HCT116 (cell line): Measurements from ENCODE around the gene POLK. TPM values are rescaled to one million over a fixed set of nuclear protein-coding genes. Genes with fewer than 3 reads are reported as not detected.

Experiments used
- ATAC-seq: fragments of 200-7000 bp; cut with Tn5 transposase; 2 replicates; pipeline ENCODE4 v1.9.1; 2020; ENCODE audit warnings: mild to moderate bottlenecking, moderate library complexity
- BruUV-seq: library from RNA; stranded (reverse); fragments of 400-500 nt; replicated peaks from 2 replicates; lab custom pipeline; 2021; lab: Mats Ljungman, UMichigan
- CTCF ChIA-PET: fragments of 300-600 bp; sonication (Branson Sonifier 250); formaldehyde crosslinking; loops from one replicate; lab custom pipeline; 2021; ENCODE audit warnings: antibody characterized with exemption; lab: Charles Lee
- POLR2A ChIA-PET: fragments of 300-600, 350-600 bp; sonication (Branson Sonifier 250); formaldehyde crosslinking; loops from one replicate; lab custom pipeline; 2021; ENCODE audit warnings: antibody characterized with exemption; lab: Charles Lee
- RAD21 ChIA-PET, 2 experiments: fragments of 300-600 bp; sonication (Branson Sonifier 250); formaldehyde crosslinking; loops; one replicate each; lab custom pipeline; 2023; ENCODE audit warnings: low total read pairs in 2 of 2; ENCODE audit not compliant: uncharacterized antibody in 2 of 2, unreplicated experiment in 2 of 2, low non-redundant PET in 1 of 2; lab: Charles Lee
- DNase-seq: peaks from one replicate; pipeline ENCODE4 v3.0.0-alpha.2; 2010; ENCODE audit warnings: low read depth, low spot score
- H2AFZ ChIP-seq: fragments of 200-600 bp; shearing (Covaris generic), sonication (generic); 2 replicates; pipeline ENCODE4 v1.6.1; 2017; ENCODE audit warnings: low read depth, mixed run types, mixed read lengths, antibody characterized with exemption, low read length; ENCODE audit not compliant: poor library complexity, severe bottlenecking
- H3K27ac ChIP-seq: 2 replicates; pipeline ENCODE4 v1.5.1; 2012; ENCODE audit warnings: low read depth, low read length
- H3K27me3 ChIP-seq: fragments of 200-600 bp; sonication (generic); 2 replicates; pipeline ENCODE4 v1.6.1; 2016; ENCODE audit warnings: mixed run types, low read length, mixed read lengths; ENCODE audit not compliant: insufficient read depth
- H3K36me3 ChIP-seq, 2 experiments: fragments of 200-500 bp in 1 of 2; fragments of 200-600 bp in 1 of 2; sonication (Bioruptor generic) in 1 of 2; sonication (generic) in 1 of 2; 2 replicates each; pipeline versions ENCODE4 v1.5.1 to v1.6.1; 2014 to 2016; ENCODE audit warnings: low read length in 2 of 2, inconsistent platforms in 1 of 2, mixed read lengths in 1 of 2, mixed run types in 1 of 2; ENCODE audit not compliant: insufficient read depth in 2 of 2, control insufficient read depth in 1 of 2
- H3K4me1 ChIP-seq, 2 experiments: fragments of 200-600 bp in 1 of 2; sonication (generic) in 1 of 2; 2 replicates each; pipeline versions ENCODE4 v1.5.1 to v1.6.1; 2012 to 2017; ENCODE audit warnings: low read length in 2 of 2, inconsistent platforms in 1 of 2, mild to moderate bottlenecking in 1 of 2, mixed read lengths in 1 of 2, mixed run types in 1 of 2, moderate library complexity in 1 of 2; ENCODE audit not compliant: insufficient read depth in 2 of 2, control insufficient read depth in 1 of 2
- H3K4me2 ChIP-seq: fragments of 200-600 bp; sonication (generic); 2 replicates; pipeline ENCODE4 v1.6.1; 2017; ENCODE audit warnings: mixed run types, low read length, mixed read lengths
- H3K4me3 ChIP-seq, 2 experiments: fragments of 200-600 bp in 1 of 2; sonication (generic) in 1 of 2; replicated peaks in 1 of 2; 2 replicates each; pipeline ENCODE4 v1.5.1; 2011 to 2016; ENCODE audit warnings: low read length in 2 of 2, control low read depth in 1 of 2, low read depth in 1 of 2, mild to moderate bottlenecking in 1 of 2, mixed read lengths in 1 of 2, mixed run types in 1 of 2
- H3K79me2 ChIP-seq: fragments of 200-600 bp; sonication (generic); 2 replicates; pipeline ENCODE4 v1.6.1; 2017; ENCODE audit warnings: mild to moderate bottlenecking, mixed run types, low read length, moderate library complexity, mixed read lengths; ENCODE audit not compliant: insufficient read depth
- H3K9ac ChIP-seq: fragments of 200-600 bp; sonication (generic); 2 replicates; pipeline ENCODE4 v1.6.1; 2016; ENCODE audit warnings: low read length, mixed read lengths
- H3K9me2 ChIP-seq: fragments of 200-600 bp; sonication (generic), shearing (Covaris generic); 2 replicates; pipeline ENCODE4 v1.6.1; 2017; ENCODE audit warnings: mixed run types, mild to moderate bottlenecking, moderate library complexity; ENCODE audit not compliant: insufficient read depth
- H3K9me3 ChIP-seq, 2 experiments: fragments of 200-500 bp in 1 of 2; fragments of 200-600 bp in 1 of 2; sonication (Bioruptor generic) in 1 of 2; sonication (generic) in 1 of 2; 2 replicates each; pipeline ENCODE4 v1.6.1; 2014 to 2017; ENCODE audit warnings: low read length in 2 of 2, mixed read lengths in 2 of 2, inconsistent platforms in 1 of 2, low read depth in 1 of 2, mild to moderate bottlenecking in 1 of 2, mixed run types in 1 of 2, moderate library complexity in 1 of 2; ENCODE audit not compliant: control insufficient read depth in 1 of 2, insufficient read depth in 1 of 2
- H4K20me1 ChIP-seq: fragments of 200-600 bp; sonication (generic), shearing (Covaris generic); 2 replicates; pipeline ENCODE4 v1.6.1; 2017; ENCODE audit warnings: mixed run types, mild to moderate bottlenecking, moderate library complexity; ENCODE audit not compliant: insufficient read depth
- CBX3 ChIP-seq: IDR thresholded peaks from 2 replicates; pipeline ENCODE4 v1.6.1; 2012; ENCODE audit warnings: low read depth
- CEBPB ChIP-seq: IDR thresholded peaks from 2 replicates; pipeline ENCODE4 v1.6.1; 2012; ENCODE audit warnings: low read depth
- CTCF ChIP-seq, 3 experiments: fragments of 200-600 bp in 1 of 3; sonication (generic) in 1 of 3; IDR thresholded peaks in 2 of 3; conservative IDR thresholded peaks in 1 of 3; 2 replicates each; pipeline ENCODE4 v1.5.1; 2012 to 2017; ENCODE audit warnings: low read depth in 2 of 3, low read length in 2 of 3, antibody characterized with exemption in 1 of 3, borderline replicate concordance in 1 of 3, control low read depth in 1 of 3, mild to moderate bottlenecking in 1 of 3, mixed read lengths in 1 of 3, mixed run types in 1 of 3, moderate library complexity in 1 of 3; ENCODE audit not compliant: insufficient read depth in 1 of 3
- EGR1 ChIP-seq: IDR thresholded peaks from 2 replicates; pipeline ENCODE4 v1.6.1; 2012; ENCODE audit warnings: low read depth
- EZH2 ChIP-seq: fragments of 200-600 bp; sonication (generic); IDR thresholded peaks from 2 replicates; pipeline ENCODE4 v1.6.1; 2017; ENCODE audit warnings: antibody characterized with exemption, mixed run types
- EZH2phosphoT487 ChIP-seq: fragments of 200-600 bp; IDR thresholded peaks from 2 replicates; pipeline ENCODE4 v1.6.1; 2018; ENCODE audit warnings: antibody characterized with exemption, borderline replicate concordance
- JUND ChIP-seq: IDR thresholded peaks from 2 replicates; pipeline ENCODE4 v1.6.1; 2012
- POLR2AphosphoS5 ChIP-seq: IDR thresholded peaks from 2 replicates; pipeline ENCODE4 v1.6.1; 2011; ENCODE audit warnings: mild to moderate bottlenecking, low read depth, low read length, moderate library complexity
- REST ChIP-seq: IDR thresholded peaks from 2 replicates; pipeline ENCODE4 v1.6.1; 2012; ENCODE audit warnings: low read depth
- SP1 ChIP-seq: IDR thresholded peaks from 2 replicates; pipeline ENCODE4 v1.6.1; 2012; ENCODE audit warnings: low read depth
- SRF ChIP-seq: IDR thresholded peaks from 2 replicates; pipeline ENCODE4 v1.6.1; 2012; ENCODE audit warnings: low read depth
- YY1 ChIP-seq: IDR thresholded peaks from 2 replicates; pipeline ENCODE4 v1.6.1; 2011; ENCODE audit warnings: low read length, low read depth, moderate library complexity, mild to moderate bottlenecking; ENCODE audit not compliant: insufficient replicate concordance; ENCODE audit errors: extremely low read depth
- ZNF274 ChIP-seq: fragments of 200-500 bp; sonication (Bioruptor generic); IDR thresholded peaks from 2 replicates; pipeline ENCODE4 v1.6.1; 2014; ENCODE audit warnings: mild to moderate bottlenecking, low read depth, low read length, inconsistent platforms
- intact Hi-C: fragments of 100-400 bp; cut with micrococcal nuclease; formaldehyde crosslinking; loops from 2 replicates; pipeline ENCODE4 v1.10.0; 2022
- total RNA-seq: library from RNA; stranded (reverse); gene quantifications from one replicate; pipeline ENCODE4 v1.2.1, GENCODE V29; 2021; ENCODE audit not compliant: unreplicated experiment

Gene POLK
- total RNA-seq, 1 experiment from 2014 or later, result 17.3 TPM

- Histone ChIP-seq H3K9ac (no peak overlapping the region), H3K36me3 (no peaks in the 10 kb centered on the region), H3K27me3 (no peaks in the 10 kb centered on the region), H2AFZ (no peak overlapping the region), H3K4me1 (no peaks in the 10 kb centered on the region), H3K4me3 (no peak overlapping the region), H4K20me1 (no peaks in the 10 kb centered on the region), H3K27ac (no peak overlapping the region), H3K79me2 (no peaks in the 10 kb centered on the region), H3K9me2 (no peaks in the 10 kb centered on the region), H3K4me2 (no peak overlapping the region), H3K9me3 (no peaks in the 10 kb centered on the region)
- ATAC-seq (no peak), DNase-seq (no peak)
- BruUV-seq, result no TSS peak
- POLR2A ChIA-PET, result no interaction called here
- no peak for TF ChIP-seq YY1
- no peak for TF ChIP-seq ZNF274
- no peak for TF ChIP-seq CBX3
- no peak for TF ChIP-seq EZH2
- TF ChIP-seq EGR1, result no peak
- no peak for TF ChIP-seq SRF
- intact Hi-C loops, result no loop called here
- CTCF ChIA-PET, result no interaction called here
- RAD21 ChIA-PET, result no interaction called here
Measured at GRCh38 chr5:75626959-75627358, 115.3 kb downstream of the POLK start.

GRCh38 chr5:75627801-75628200 is 116.1 kb downstream of the POLK start:
- ChIA-PET RAD21 (no interaction called here), POLR2A (no interaction called here), CTCF (no interaction called here)
- no peaks in the 10 kb centered on the region for H3K27me3 ChIP-seq
- TF ChIP-seq REST (no peak), SP1 (no peak), CEBPB (no peak), EZH2phosphoT487 (no peak), POLR2AphosphoS5 (no peak), JUND (no peak), EGR1 (no peak), CTCF (IDR thresholded peaks at IDR 0.05 in 2 of 3, conservative IDR thresholded peaks at IDR 0.05 in 1 of 3; ENCODE audit: borderline replicate concordance in 1 of 3, insufficient read depth in 1 of 3, low read depth in 2 of 3, low read length in 2 of 3) (no peak)
- no peak overlapping the region for H3K27ac ChIP-seq
- ATAC-seq, result no peak
- H3K36me3 ChIP-seq, result no peaks in the 10 kb centered on the region
- no TSS peak for BruUV-seq
- H4K20me1 ChIP-seq, result no peaks in the 10 kb centered on the region
- no peaks in the 10 kb centered on the region for H3K79me2 ChIP-seq
- H3K9ac ChIP-seq, result no peak overlapping the region
- no peaks in the 10 kb centered on the region for H3K9me2 ChIP-seq
- no peak overlapping the region for H3K4me3 ChIP-seq
- no peak for DNase-seq
- no peak overlapping the region for H3K4me2 ChIP-seq
- intact Hi-C loops, result no loop called here
- no peaks in the 10 kb centered on the region for H3K9me3 ChIP-seq
- H3K4me1 ChIP-seq, result no peaks in the 10 kb centered on the region
- H2AFZ ChIP-seq, result no peak overlapping the region
